GM23338 (cell line): ENCODE data around the gene CBR1. TPM values are rescaled to one million over a fixed set of nuclear protein-coding genes. Genes with fewer than 3 reads are reported as not detected.

Source experiments
- ATAC-seq: fragments of 200-7000 bp; cut with Tn5 transposase; 3 replicates; pipeline ENCODE4 v1.9.1; 2020
- DNase-seq: peaks from one replicate; pipeline ENCODE4 v3.0.0-alpha.2; 2015; ENCODE audit warnings: low spot score
- H2AFZ ChIP-seq: fragments of 200-600 bp; sonication (generic); 2 replicates; pipeline ENCODE4 v1.8.0; 2016; ENCODE audit warnings: antibody characterized with exemption, mild to moderate bottlenecking, moderate library complexity
- H3F3A ChIP-seq: fragments of 200-600 bp; sonication (generic); replicated peaks from 2 replicates; pipeline ENCODE4 v1.8.0; 2017; ENCODE audit warnings: antibody characterized with exemption, mixed run types, low read depth
- H3K27ac ChIP-seq: fragments of 200-600 bp; sonication (generic); 2 replicates; pipeline ENCODE4 v1.6.1; 2016; ENCODE audit warnings: low read depth
- H3K27me3 ChIP-seq: fragments of 200-600 bp; sonication (generic); 2 replicates; pipeline ENCODE4 v1.8.0; 2016; ENCODE audit warnings: mild to moderate bottlenecking, mixed run types, moderate library complexity; ENCODE audit not compliant: insufficient read depth
- H3K36me3 ChIP-seq: fragments of 200-600 bp; sonication (generic); 2 replicates; pipeline ENCODE4 v1.8.0; 2016; ENCODE audit warnings: mild to moderate bottlenecking; ENCODE audit not compliant: insufficient read depth
- H3K4me1 ChIP-seq: fragments of 200-600 bp; sonication (generic); 2 replicates; pipeline ENCODE4 v1.8.0; 2016; ENCODE audit warnings: mild to moderate bottlenecking, moderate library complexity; ENCODE audit not compliant: insufficient read depth
- H3K4me2 ChIP-seq: fragments of 200-600 bp; sonication (generic); 2 replicates; pipeline ENCODE4 v1.7.1; 2017; ENCODE audit warnings: mixed run types
- H3K4me3 ChIP-seq: fragments of 200-600 bp; sonication (generic); 2 replicates; pipeline ENCODE4 v1.6.1; 2016; ENCODE audit warnings: mixed run types
- H3K79me2 ChIP-seq: fragments of 200-600 bp; sonication (generic); replicated peaks from 2 replicates; pipeline ENCODE4 v1.8.0; 2017; ENCODE audit warnings: mild to moderate bottlenecking; ENCODE audit not compliant: insufficient read depth
- H3K9me2 ChIP-seq: fragments of 200-600 bp; sonication (generic); 2 replicates; pipeline ENCODE4 v1.8.0; 2017; ENCODE audit not compliant: insufficient read depth
- H4K20me1 ChIP-seq: fragments of 200-600 bp; sonication (generic); replicated peaks from 2 replicates; pipeline ENCODE4 v1.8.0; 2017; ENCODE audit warnings: mild to moderate bottlenecking; ENCODE audit not compliant: insufficient read depth
- H3K27ac Mint-ChIP-seq: 2 replicates; pipeline ENCODE4 v1.8.0; 2020; ENCODE audit warnings: inconsistent platforms, mild to moderate bottlenecking, moderate library complexity, mixed read lengths
- H3K27me3 Mint-ChIP-seq: 3 replicates; pipeline ENCODE4 v1.8.0; 2022; ENCODE audit warnings: low read depth, mild to moderate bottlenecking, moderate library complexity, mixed read lengths, inconsistent platforms; ENCODE audit not compliant: insufficient read depth, poor library complexity
- H3K36me3 Mint-ChIP-seq: 3 replicates; pipeline ENCODE4 v1.8.0; 2021; ENCODE audit warnings: low read depth, mild to moderate bottlenecking, inconsistent platforms, moderate library complexity, mixed read lengths
- H3K4me1 Mint-ChIP-seq: 3 replicates; pipeline ENCODE4 v1.8.0; 2020; ENCODE audit warnings: mild to moderate bottlenecking, inconsistent platforms, mixed read lengths
- H3K4me3 Mint-ChIP-seq: 3 replicates; pipeline ENCODE4 v1.8.0; 2021; ENCODE audit warnings: moderate library complexity, mild to moderate bottlenecking, inconsistent platforms, mixed read lengths
- H3K9me3 Mint-ChIP-seq: 3 replicates; pipeline ENCODE4 v1.8.0; 2020; ENCODE audit warnings: moderate library complexity, mild to moderate bottlenecking, inconsistent platforms, mixed read lengths
- CREB1 ChIP-seq: fragments of 250-450 bp; sonication (Bioruptor Pico); IDR thresholded peaks from 2 replicates; pipeline ENCODE4 v1.5.0; 2020; ENCODE audit warnings: low read depth, mild to moderate bottlenecking, moderate library complexity
- ETS1 ChIP-seq: IDR thresholded peaks from 2 replicates; pipeline ENCODE4 v1.6.1; 2016; ENCODE audit warnings: antibody characterized with exemption
- JUNB ChIP-seq: IDR thresholded peaks from one replicate; pipeline ENCODE4 v1.6.1; 2016; ENCODE audit warnings: antibody characterized with exemption; ENCODE audit not compliant: unreplicated experiment
- NANOG ChIP-seq: IDR thresholded peaks from 2 replicates; pipeline ENCODE4 v1.6.1; 2016; ENCODE audit warnings: antibody characterized with exemption, borderline replicate concordance
- STAT1 ChIP-seq: IDR thresholded peaks from one replicate; pipeline ENCODE4 v1.6.1; 2016; ENCODE audit warnings: antibody characterized with exemption; ENCODE audit not compliant: unreplicated experiment
- ZNF462 ChIP-seq: fragments of 250-450 bp; sonication (Bioruptor Pico); IDR thresholded peaks from 2 replicates; pipeline ENCODE4 v1.5.0; 2020; ENCODE audit warnings: mild to moderate bottlenecking, moderate library complexity
- polyA plus RNA-seq: library from polyadenylated mRNA; unstranded; fragments of >200 nt; fragmentation: Nextera tagmentation; extraction: Ambion mirVana; gene quantifications from 2 replicates; pipeline ENCODE4 v1.2.1, GENCODE V29; 2016
- total RNA-seq: library from RNA; depleted of rRNA; stranded (reverse); fragments of >200 nt; shearing (Covaris generic); gene quantifications from 2 replicates; pipeline ENCODE4 v1.2.3, GENCODE V29; 2014

The CBR1 gene
- total and polyA plus RNA-seq, 2 experiments from 2014 or later = 285 to 487 TPM

- TF ChIP-seq ZNF462 (CRISPR knock-in tag) (no peak), STAT1 (no peak), NANOG (no peak), ETS1 (no peak), CREB1 (CRISPR knock-in tag) (no peak)
These were observed 951 bp upstream of the CBR1 start (continued) for GRCh38 chr21:36068748-36069398.

GRCh38 chr21:36070999-36071398, 1.2 kb downstream of the CBR1 start:
- Histone ChIP-seq H3K9me2 (no peaks in the 10 kb centered on the region), H3F3A (peaks cover 15% of the 10 kb centered on the region), H3K27ac (no peak overlapping the region), H3K79me2 (peaks cover 24% of the 10 kb centered on the region), H3K4me3 (peak overlapping the region; percentile 78), H2AFZ (no peak overlapping the region), H3K4me1 (peaks cover 53% of the 10 kb centered on the region), H3K27me3 (no peaks in the 10 kb centered on the region; the same call in 1 of the 2 replicates), H3K36me3 (peaks cover 20% of the 10 kb centered on the region), H3K4me2 (peak overlapping the region; percentile 90), H4K20me1 (no peaks in the 10 kb centered on the region)
- TF ChIP-seq ETS1 (no peak), CREB1 (CRISPR knock-in tag) (no peak), JUNB (no peak)
- H3K4me3 Mint-ChIP-seq = peak overlapping the region; percentile 85
- H3K4me1 Mint-ChIP-seq = peaks cover 47% of the 10 kb centered on the region
- no peak for DNase-seq
- peaks cover 18% of the 10 kb centered on the region for H3K27me3 Mint-ChIP-seq
- H3K9me3 Mint-ChIP-seq = peaks cover 28% of the 10 kb centered on the region
- no peak overlapping the region for H3K27ac Mint-ChIP-seq
- no peak for ATAC-seq
- H3K36me3 Mint-ChIP-seq = peaks cover 49% of the 10 kb centered on the region
